Measurements from ENCODE around the gene RAB19. TPM values are rescaled to one million over a fixed set of nuclear protein-coding genes. Genes with fewer than 3 reads are reported as not detected.
A peak's percentile ranks its signal among the peaks of the same experiment; 100 is the strongest.

The RAB19 gene
- total RNA-seq, 1 experiment from 2014 or later: 10.8 TPM

- TF ChIP-seq TP53 (CRISPR knock-in tag; IDR thresholded peaks at IDR 0.05): no peak
- TF ChIP-seq MYBL2 (CRISPR knock-in tag; IDR thresholded peaks at IDR 0.05): no peak
- no peak for TF ChIP-seq ETV6 (CRISPR knock-in tag; IDR thresholded peaks at IDR 0.05)
- TF ChIP-seq, protein P1, sequence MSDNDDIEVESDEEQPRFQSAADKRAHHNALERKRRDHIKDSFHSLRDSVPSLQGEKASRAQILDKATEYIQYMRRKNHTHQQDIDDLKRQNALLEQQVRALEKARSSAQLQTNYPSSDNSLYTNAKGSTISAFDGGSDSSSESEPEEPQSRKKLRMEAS (CRISPR knock-in tag; IDR thresholded peaks at IDR 0.05): no peak
- no peak for TF ChIP-seq JUN (CRISPR knock-in tag; IDR thresholded peaks at IDR 0.05)
- TF ChIP-seq FOXJ3 (CRISPR knock-in tag; IDR thresholded peaks at IDR 0.05; ENCODE audit: borderline replicate concordance): no peak
- TF ChIP-seq GTF2I (CRISPR knock-in tag; conservative IDR thresholded peaks at IDR 0.05): no peak
These were observed 42.6 kb downstream of the RAB19 start (continued) for GRCh38 chr7:140446467-140446866.

DNA sequence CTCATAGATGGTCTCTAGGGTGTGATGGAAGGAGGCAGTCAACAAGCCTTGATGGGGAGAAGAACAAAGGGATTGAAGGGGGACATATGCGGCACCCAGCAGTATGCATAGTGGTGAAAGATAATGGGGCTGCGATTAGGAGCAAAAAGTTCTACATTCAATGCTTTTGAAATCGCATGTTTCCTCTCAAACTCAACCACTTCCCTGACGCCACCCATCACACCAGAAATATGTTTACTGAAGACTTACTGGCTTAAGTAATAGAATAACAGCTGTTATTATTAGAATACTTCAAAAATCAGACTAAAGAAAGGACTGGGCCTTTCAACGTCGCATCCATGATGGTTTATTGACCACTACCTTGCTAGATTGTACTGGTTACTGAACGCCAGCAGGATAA is 44.0 kb downstream of the RAB19 start:
- Mint-ChIP-seq H3K27ac (peak overlapping the region; percentile 38), H3K4me1 (peaks cover 59% of the 10 kb centered on the region), H3K4me3 (no peak overlapping the region), H3K27me3 (ENCODE audit: low read depth) (no peaks in the 10 kb centered on the region), H3K36me3 (peaks cover 10% of the 10 kb centered on the region), H3K9me3 (peaks cover 6% of the 10 kb centered on the region; the same call in 1 of the 2 replicates)
- ATAC-seq (0 out of 2 replicates have a peak, but pooled peaks have one; percentile 9), DNase-seq (ENCODE audit: low spot score) (no peak)
- TF ChIP-seq NR1H2 (CRISPR knock-in tag; IDR thresholded peaks at IDR 0.05) (no peak), USF2 (CRISPR knock-in tag; IDR thresholded peaks at IDR 0.05) (no peak), TEAD4 (CRISPR knock-in tag; IDR thresholded peaks at IDR 0.05) (no peak), GRHL2 (CRISPR knock-in tag; IDR thresholded peaks at IDR 0.05; ENCODE audit: insufficient replicate concordance, severe bottlenecking) (no peak), ZNF263 (CRISPR knock-in tag; IDR thresholded peaks at IDR 0.05; ENCODE audit: low read depth) (no peak), ZNF416 (CRISPR knock-in tag; IDR thresholded peaks at IDR 0.05) (no peak), CREB1 (CRISPR knock-in tag; IDR thresholded peaks at IDR 0.05) (no peak), ZNF317 (CRISPR knock-in tag; IDR thresholded peaks at IDR 0.05; ENCODE audit: borderline replicate concordance, low read depth) (no peak), SMAD4 (CRISPR knock-in tag; IDR thresholded peaks at IDR 0.05) (no peak), TP53 (CRISPR knock-in tag; IDR thresholded peaks at IDR 0.05) (no peak), MXD4 (CRISPR knock-in tag; IDR thresholded peaks at IDR 0.05; ENCODE audit: borderline replicate concordance) (no peak), IRF1 (CRISPR knock-in tag; IDR thresholded peaks at IDR 0.05) (no peak), FOXJ3 (CRISPR knock-in tag; IDR thresholded peaks at IDR 0.05; ENCODE audit: borderline replicate concordance) (no peak), CTCF (IDR thresholded peaks at IDR 0.05) (no peak), ERG (CRISPR knock-in tag; IDR thresholded peaks at IDR 0.05) (no peak)
- TF ChIP-seq, protein P2, sequence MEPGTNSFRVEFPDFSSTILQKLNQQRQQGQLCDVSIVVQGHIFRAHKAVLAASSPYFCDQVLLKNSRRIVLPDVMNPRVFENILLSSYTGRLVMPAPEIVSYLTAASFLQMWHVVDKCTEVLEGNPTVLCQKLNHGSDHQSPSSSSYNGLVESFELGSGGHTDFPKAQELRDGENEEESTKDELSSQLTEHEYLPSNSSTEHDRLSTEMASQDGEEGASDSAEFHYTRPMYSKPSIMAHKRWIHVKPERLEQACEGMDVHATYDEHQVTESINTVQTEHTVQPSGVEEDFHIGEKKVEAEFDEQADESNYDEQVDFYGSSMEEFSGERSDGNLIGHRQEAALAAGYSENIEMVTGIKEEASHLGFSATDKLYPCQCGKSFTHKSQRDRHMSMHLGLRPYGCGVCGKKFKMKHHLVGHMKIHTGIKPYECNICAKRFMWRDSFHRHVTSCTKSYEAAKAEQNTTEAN (CRISPR knock-in tag; IDR thresholded peaks at IDR 0.05): no peak
- TF ChIP-seq, protein P3, sequence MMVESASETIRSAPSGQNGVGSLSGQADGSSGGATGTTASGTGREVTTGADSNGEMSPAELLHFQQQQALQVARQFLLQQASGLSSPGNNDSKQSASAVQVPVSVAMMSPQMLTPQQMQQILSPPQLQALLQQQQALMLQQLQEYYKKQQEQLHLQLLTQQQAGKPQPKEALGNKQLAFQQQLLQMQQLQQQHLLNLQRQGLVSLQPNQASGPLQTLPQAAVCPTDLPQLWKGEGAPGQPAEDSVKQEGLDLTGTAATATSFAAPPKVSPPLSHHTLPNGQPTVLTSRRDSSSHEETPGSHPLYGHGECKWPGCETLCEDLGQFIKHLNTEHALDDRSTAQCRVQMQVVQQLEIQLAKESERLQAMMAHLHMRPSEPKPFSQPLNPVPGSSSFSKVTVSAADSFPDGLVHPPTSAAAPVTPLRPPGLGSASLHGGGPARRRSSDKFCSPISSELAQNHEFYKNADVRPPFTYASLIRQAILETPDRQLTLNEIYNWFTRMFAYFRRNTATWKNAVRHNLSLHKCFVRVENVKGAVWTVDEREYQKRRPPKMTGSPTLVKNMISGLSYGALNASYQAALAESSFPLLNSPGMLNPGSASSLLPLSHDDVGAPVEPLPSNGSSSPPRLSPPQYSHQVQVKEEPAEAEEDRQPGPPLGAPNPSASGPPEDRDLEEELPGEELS (CRISPR knock-in tag; IDR thresholded peaks at IDR 0.05): no peak
- TF ChIP-seq, protein P4, sequence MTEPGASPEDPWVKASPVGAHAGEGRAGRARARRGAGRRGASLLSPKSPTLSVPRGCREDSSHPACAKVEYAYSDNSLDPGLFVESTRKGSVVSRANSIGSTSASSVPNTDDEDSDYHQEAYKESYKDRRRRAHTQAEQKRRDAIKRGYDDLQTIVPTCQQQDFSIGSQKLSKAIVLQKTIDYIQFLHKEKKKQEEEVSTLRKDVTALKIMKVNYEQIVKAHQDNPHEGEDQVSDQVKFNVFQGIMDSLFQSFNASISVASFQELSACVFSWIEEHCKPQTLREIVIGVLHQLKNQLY (CRISPR knock-in tag; IDR thresholded peaks at IDR 0.05): no peak
- TF ChIP-seq, protein P5, sequence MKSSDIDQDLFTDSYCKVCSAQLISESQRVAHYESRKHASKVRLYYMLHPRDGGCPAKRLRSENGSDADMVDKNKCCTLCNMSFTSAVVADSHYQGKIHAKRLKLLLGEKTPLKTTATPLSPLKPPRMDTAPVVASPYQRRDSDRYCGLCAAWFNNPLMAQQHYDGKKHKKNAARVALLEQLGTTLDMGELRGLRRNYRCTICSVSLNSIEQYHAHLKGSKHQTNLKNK (CRISPR knock-in tag; IDR thresholded peaks at IDR 0.05): no peak
- CTCF ChIA-PET: interaction anchor here (0.7 kb wide), 1 partner anchor 8 kb away, joined by 3 read pairs; no protein-coding TSS in a partner anchor
- POLR2A ChIA-PET: no interaction called here
